RWPE2 (cell line): Measurements from ENCODE around the gene HK1.
A peak's percentile ranks its signal among the peaks of the same experiment; 100 is the strongest.

Experiments used
- ATAC-seq: fragments of 200-7000 bp; cut with Tn5 transposase; 3 replicates; pipeline ENCODE4 v1.9.1; 2021; ENCODE audit warnings: low read depth
- DNase-seq: peaks from one replicate; pipeline ENCODE4 v3.0.0-alpha.2; 2020; ENCODE audit warnings: low spot score
- H3K27ac ChIP-seq: fragments of 450-650 bp; 2 replicates; pipeline ENCODE4 v1.5.1; 2017; ENCODE audit warnings: mild to moderate bottlenecking; ENCODE audit not compliant: poor library complexity, severe bottlenecking
- H3K27me3 ChIP-seq: fragments of 250-450 bp; sonication (Bioruptor Pico); 2 replicates; pipeline ENCODE4 v1.5.1; 2021; ENCODE audit warnings: mild to moderate bottlenecking, moderate library complexity; ENCODE audit not compliant: insufficient read depth, poor library complexity, severe bottlenecking
- H3K36me3 ChIP-seq: fragments of 250-450 bp; sonication (Bioruptor Pico); 2 replicates; pipeline ENCODE4 v1.5.1; 2020; ENCODE audit warnings: low read depth, mild to moderate bottlenecking, moderate library complexity
- H3K4me1 ChIP-seq: fragments of 250-450 bp; sonication (Bioruptor Pico); 2 replicates; pipeline ENCODE4 v1.5.1; 2021; ENCODE audit warnings: mild to moderate bottlenecking, moderate library complexity; ENCODE audit not compliant: insufficient read depth, poor library complexity, severe bottlenecking
- H3K4me3 ChIP-seq: fragments of 250-450 bp; sonication (Bioruptor Pico); 2 replicates; pipeline ENCODE4 v1.5.1; 2021; ENCODE audit warnings: mild to moderate bottlenecking, moderate library complexity; ENCODE audit not compliant: severe bottlenecking
- H3K9me3 ChIP-seq: fragments of 250-450 bp; sonication (Bioruptor Pico); 2 replicates; pipeline ENCODE4 v1.5.1; 2021; ENCODE audit warnings: mild to moderate bottlenecking, moderate library complexity; ENCODE audit not compliant: severe bottlenecking
- TF ChIP-seq, protein P1 (sequence below): fragments of 450-650 bp; IDR thresholded peaks from one replicate; pipeline ENCODE4 v1.5.1; 2017; ENCODE audit warnings: mild to moderate bottlenecking, moderate library complexity; ENCODE audit not compliant: poor library complexity, severe bottlenecking

The HK1 gene

DNA sequence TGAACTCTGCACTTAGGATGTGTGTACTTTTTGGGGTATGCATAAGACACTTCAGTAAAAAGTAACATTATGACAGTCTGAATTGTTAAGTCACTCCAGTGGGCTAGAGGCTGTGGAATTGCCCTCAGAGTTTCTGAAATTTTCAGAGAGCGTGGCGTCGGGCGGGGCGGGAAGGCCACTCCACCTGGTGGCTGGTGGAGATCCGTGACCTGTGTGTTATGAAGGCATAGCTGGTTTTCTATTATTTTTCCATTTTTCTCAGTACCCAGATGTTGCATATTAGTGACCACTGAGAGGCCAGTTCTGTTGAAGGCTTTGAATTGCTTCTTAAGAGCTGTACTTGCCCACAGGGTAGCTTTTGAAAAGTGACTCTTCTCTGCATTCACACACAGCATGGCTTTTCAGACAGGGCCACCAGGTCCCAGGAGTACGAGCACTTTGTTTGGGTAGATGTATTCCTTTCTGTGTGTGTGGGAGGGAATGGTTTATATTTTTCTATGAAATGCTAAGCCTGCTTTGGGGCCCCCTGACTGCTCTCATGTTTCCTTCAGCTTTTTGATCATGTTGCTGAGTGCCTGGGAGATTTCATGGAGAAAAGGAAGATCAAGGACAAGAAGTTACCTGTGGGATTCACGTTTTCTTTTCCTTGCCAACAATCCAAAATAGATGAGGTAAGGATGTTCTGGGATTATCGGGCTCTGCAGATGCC lies 86.1 kb downstream of the HK1 start:
- TF ChIP-seq, protein P1, sequence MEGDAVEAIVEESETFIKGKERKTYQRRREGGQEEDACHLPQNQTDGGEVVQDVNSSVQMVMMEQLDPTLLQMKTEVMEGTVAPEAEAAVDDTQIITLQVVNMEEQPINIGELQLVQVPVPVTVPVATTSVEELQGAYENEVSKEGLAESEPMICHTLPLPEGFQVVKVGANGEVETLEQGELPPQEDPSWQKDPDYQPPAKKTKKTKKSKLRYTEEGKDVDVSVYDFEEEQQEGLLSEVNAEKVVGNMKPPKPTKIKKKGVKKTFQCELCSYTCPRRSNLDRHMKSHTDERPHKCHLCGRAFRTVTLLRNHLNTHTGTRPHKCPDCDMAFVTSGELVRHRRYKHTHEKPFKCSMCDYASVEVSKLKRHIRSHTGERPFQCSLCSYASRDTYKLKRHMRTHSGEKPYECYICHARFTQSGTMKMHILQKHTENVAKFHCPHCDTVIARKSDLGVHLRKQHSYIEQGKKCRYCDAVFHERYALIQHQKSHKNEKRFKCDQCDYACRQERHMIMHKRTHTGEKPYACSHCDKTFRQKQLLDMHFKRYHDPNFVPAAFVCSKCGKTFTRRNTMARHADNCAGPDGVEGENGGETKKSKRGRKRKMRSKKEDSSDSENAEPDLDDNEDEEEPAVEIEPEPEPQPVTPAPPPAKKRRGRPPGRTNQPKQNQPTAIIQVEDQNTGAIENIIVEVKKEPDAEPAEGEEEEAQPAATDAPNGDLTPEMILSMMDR = no peak
- peaks cover 42% of the 10 kb centered on the region for H3K4me1 ChIP-seq
- peaks cover 88% of the 10 kb centered on the region for H3K36me3 ChIP-seq
- DNase-seq (no peak), ATAC-seq (no peak)
- H3K9me3 ChIP-seq = no peaks in the 10 kb centered on the region
- H3K4me3 ChIP-seq = no peak overlapping the region
- H3K27ac ChIP-seq = no peak overlapping the region
- no peaks in the 10 kb centered on the region for H3K27me3 ChIP-seq

DNA sequence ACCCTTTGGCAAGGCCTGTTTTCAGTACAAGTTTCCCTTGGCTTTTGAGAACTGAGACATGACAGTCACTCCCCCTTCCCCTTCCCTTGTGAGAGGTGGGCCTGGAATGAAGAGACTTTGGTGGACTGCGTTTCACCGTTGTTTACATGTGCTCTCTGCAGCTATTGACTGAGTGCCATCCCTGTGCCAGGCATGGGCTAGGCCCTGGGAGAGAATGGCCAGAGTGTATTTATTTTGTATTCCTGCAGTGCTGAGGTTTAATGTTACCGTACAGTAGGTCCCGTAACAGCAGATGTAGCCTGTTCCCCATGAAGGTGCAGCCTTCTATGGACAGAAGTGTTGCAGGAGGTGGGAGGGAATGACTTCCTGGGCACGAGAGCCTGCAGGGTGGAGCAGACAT lies 88.4 kb downstream of the HK1 start:
- TF ChIP-seq, protein P1 = no peak
- Histone ChIP-seq H3K27ac (no peak overlapping the region), H3K9me3 (no peaks in the 10 kb centered on the region), H3K4me1 (peaks cover 18% of the 10 kb centered on the region), H3K36me3 (peaks cover 94% of the 10 kb centered on the region), H3K27me3 (no peaks in the 10 kb centered on the region), H3K4me3 (no peak overlapping the region)
- DNase-seq (no peak), ATAC-seq (no peak)

DNA sequence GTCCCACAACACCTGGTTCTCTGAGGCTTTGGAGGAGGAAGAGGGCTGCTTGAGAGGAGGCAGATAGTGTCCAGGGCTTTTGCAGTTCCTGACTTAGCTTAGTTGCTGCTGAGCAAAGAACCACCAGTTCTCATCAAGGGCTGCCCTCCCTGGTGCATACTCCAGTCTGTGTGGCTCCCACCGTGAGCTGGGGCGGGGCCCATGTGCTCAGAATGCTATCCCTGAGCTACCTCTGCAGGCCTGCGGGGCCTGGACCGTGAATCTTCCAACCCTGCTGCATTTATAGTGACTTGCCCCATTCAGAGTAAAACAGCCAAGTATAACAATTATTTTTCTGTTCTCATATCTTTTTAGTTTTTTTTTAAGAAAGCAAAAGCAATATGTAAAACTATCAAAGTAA lies 89.2 kb downstream of the HK1 start:
- no peak overlapping the region for H3K4me3 ChIP-seq
- TF ChIP-seq, protein P1 = no peak
- DNase-seq = no peak
- no peaks in the 10 kb centered on the region for H3K9me3 ChIP-seq
- peaks cover 95% of the 10 kb centered on the region for H3K36me3 ChIP-seq
- H3K4me1 ChIP-seq = peaks cover 15% of the 10 kb centered on the region
- no peaks in the 10 kb centered on the region for H3K27me3 ChIP-seq
- H3K27ac ChIP-seq = no peak overlapping the region
- no peak for ATAC-seq

DNA sequence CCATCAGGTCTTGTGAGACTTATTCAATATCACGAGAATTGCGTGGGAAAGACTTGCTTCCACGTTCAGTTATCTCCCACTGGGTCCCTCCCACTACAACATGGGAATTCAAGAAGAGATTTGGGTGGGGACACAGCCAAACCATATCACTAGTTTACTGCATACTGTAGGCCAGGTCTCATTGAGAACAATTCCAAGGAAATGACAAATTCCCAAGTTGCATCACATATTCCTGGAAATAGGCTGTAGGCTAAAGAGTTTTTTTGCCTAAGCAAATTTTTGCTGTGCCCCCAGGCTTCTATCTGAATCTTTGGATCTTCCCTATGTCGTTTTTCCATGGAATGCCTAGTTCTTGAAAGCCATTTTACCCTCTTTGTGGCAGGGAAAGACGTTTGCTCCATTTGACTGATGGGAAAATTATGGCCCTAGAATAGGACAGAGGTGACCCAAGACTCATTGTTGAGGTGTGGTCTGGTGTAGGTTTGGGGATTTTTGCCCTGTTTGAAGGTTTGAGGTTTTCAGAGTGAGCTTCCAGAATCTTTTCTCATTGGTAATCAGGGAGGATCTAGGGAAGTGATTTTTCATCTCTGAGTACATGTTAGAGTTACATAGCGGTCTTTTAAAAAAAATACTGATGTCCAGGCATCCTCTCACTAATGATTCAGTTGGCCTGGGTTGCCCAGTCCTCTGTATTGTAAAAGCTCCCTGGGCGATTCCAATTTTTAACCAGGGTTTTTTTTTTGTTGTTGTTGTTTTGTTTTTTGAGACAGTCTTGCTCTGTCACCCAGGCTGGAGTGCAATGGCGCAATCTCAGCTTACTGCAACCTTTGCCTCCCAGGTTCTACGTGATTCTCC lies 94.1 kb downstream of the HK1 start:
- ATAC-seq (peak; percentile 38; the same call in 2 of the 3 replicates), DNase-seq (no peak)
- Histone ChIP-seq H3K4me3 (no peak overlapping the region), H3K9me3 (no peaks in the 10 kb centered on the region), H3K36me3 (peaks cover 87% of the 10 kb centered on the region), H3K27me3 (no peaks in the 10 kb centered on the region), H3K4me1 (peaks cover 4% of the 10 kb centered on the region), H3K27ac (peak overlapping the region; percentile 32)
- TF ChIP-seq, protein P1 = no peak
